MM.1S (cell line): ENCODE data around the gene IL19.

ENCODE experiments used
- DNase-seq: peaks from one replicate; pipeline ENCODE4 v3.0.0-alpha.2; 2015
- H2AFZ ChIP-seq: fragments of 300-600 bp; sonication (generic); 2 replicates; pipeline ENCODE4 v1.6.0; 2016; ENCODE audit warnings: antibody characterized with exemption, low read length
- H3F3A ChIP-seq: fragments of 300-600 bp; sonication (generic); 2 replicates; pipeline ENCODE4 v1.6.1; 2016; ENCODE audit warnings: mild to moderate bottlenecking, antibody characterized with exemption, low read length, moderate library complexity, mixed read lengths; ENCODE audit not compliant: insufficient read depth
- H3K27ac ChIP-seq: fragments of 300-600 bp; sonication (generic); 2 replicates; pipeline ENCODE4 v1.5.1; 2016; ENCODE audit warnings: mild to moderate bottlenecking, low read length
- H3K27me3 ChIP-seq: fragments of 300-600 bp; sonication (generic); replicated peaks from 2 replicates; pipeline ENCODE4 v1.6.0; 2016; ENCODE audit warnings: low read length; ENCODE audit not compliant: insufficient read depth
- H3K36me3 ChIP-seq: fragments of 300-600 bp; sonication (generic); replicated peaks from 2 replicates; pipeline ENCODE4 v1.6.1; 2016; ENCODE audit warnings: mild to moderate bottlenecking, low read length, mixed read lengths; ENCODE audit not compliant: insufficient read depth
- H3K4me1 ChIP-seq: fragments of 300-600 bp; sonication (generic); 2 replicates; pipeline ENCODE4 v1.6.1; 2016; ENCODE audit warnings: low read length, mixed read lengths
- H3K4me2 ChIP-seq: fragments of 300-600 bp; sonication (generic); 2 replicates; pipeline ENCODE4 v1.6.0; 2016; ENCODE audit warnings: low read depth, low read length
- H3K4me3 ChIP-seq: fragments of 300-600 bp; sonication (generic); 2 replicates; pipeline ENCODE4 v1.5.1; 2016; ENCODE audit warnings: low read length, mixed read lengths
- H3K79me2 ChIP-seq: fragments of 300-600 bp; sonication (generic); 2 replicates; pipeline ENCODE4 v1.6.1; 2016; ENCODE audit warnings: mixed run types, low read length, mixed read lengths
- H3K9ac ChIP-seq: fragments of 300-600 bp; sonication (generic); 2 replicates; pipeline ENCODE4 v1.6.1; 2016; ENCODE audit warnings: low read length, mixed read lengths
- H3K9me2 ChIP-seq: fragments of 300-600 bp; sonication (generic); replicated peaks from 2 replicates; pipeline ENCODE4 v1.6.1; 2016; ENCODE audit warnings: mild to moderate bottlenecking, low read length, mixed read lengths; ENCODE audit not compliant: insufficient read depth
- H3K9me3 ChIP-seq: fragments of 300-600 bp; sonication (generic); replicated peaks from 2 replicates; pipeline ENCODE4 v1.6.1; 2016; ENCODE audit warnings: mild to moderate bottlenecking, low read length, mixed read lengths; ENCODE audit not compliant: insufficient read depth
- H4K20me1 ChIP-seq: fragments of 300-600 bp; sonication (generic); 2 replicates; pipeline ENCODE4 v1.6.1; 2016; ENCODE audit warnings: mild to moderate bottlenecking, low read length, moderate library complexity, mixed read lengths; ENCODE audit not compliant: insufficient read depth
- CTCF ChIP-seq: fragments of 300-600 bp; sonication (generic); IDR thresholded peaks from 2 replicates; pipeline ENCODE4 v1.5.1; 2016; ENCODE audit warnings: antibody characterized with exemption, low read length, mixed read lengths
- EZH2 ChIP-seq: fragments of 300-600 bp; sonication (generic); optimal IDR thresholded peaks from 2 replicates; pipeline ENCODE3; 2017; ENCODE audit warnings: low read depth, mild to moderate bottlenecking, antibody characterized with exemption, low read length, mixed read lengths
- EZH2phosphoT487 ChIP-seq: fragments of 300-600 bp; sonication (generic); IDR thresholded peaks from 2 replicates; pipeline ENCODE4 v1.6.1; 2018; ENCODE audit warnings: antibody characterized with exemption, low read length

Gene IL19

GRCh38 chr1:206812471-206812870 lies 41.9 kb downstream of the IL19 start:
- Histone ChIP-seq H3K36me3 (no peaks in the 10 kb centered on the region), H3F3A (peaks cover 25% of the 10 kb centered on the region), H3K9me2 (no peaks in the 10 kb centered on the region), H3K27ac (no peak overlapping the region), H3K4me1 (peaks cover 56% of the 10 kb centered on the region), H3K79me2 (no peaks in the 10 kb centered on the region), H3K27me3 (no peaks in the 10 kb centered on the region), H3K9me3 (no peaks in the 10 kb centered on the region), H2AFZ (no peak overlapping the region), H3K4me3 (no peak overlapping the region), H4K20me1 (no peaks in the 10 kb centered on the region), H3K4me2 (no peak overlapping the region), H3K9ac (no peak overlapping the region)
- TF ChIP-seq EZH2 (no peak), EZH2phosphoT487 (no peak), CTCF (no peak)
- no peak for DNase-seq

GRCh38 chr1:206814716-206815341 lies 44.3 kb downstream of the IL19 start:
- Histone ChIP-seq H3K9me3 (no peaks in the 10 kb centered on the region), H3K4me2 (no peak overlapping the region), H3K4me1 (peaks cover 56% of the 10 kb centered on the region), H3K9ac (no peak overlapping the region), H4K20me1 (no peaks in the 10 kb centered on the region), H3K9me2 (no peaks in the 10 kb centered on the region), H3F3A (peaks cover 36% of the 10 kb centered on the region), H3K36me3 (no peaks in the 10 kb centered on the region), H3K27me3 (no peaks in the 10 kb centered on the region), H3K4me3 (no peak overlapping the region), H3K27ac (peak overlapping the region; percentile 2; the same call in 1 of the 2 replicates), H3K79me2 (no peaks in the 10 kb centered on the region), H2AFZ (0 out of 2 replicates have a peak overlapping the region, but pooled peaks have one; percentile 11)
- no peak for DNase-seq
- TF ChIP-seq CTCF = no peak
- TF ChIP-seq EZH2 = no peak
- no peak for TF ChIP-seq EZH2phosphoT487

GRCh38 chr1:206816390-206817287 lies 46.1 kb downstream of the IL19 start:
- H3K79me2 ChIP-seq = no peaks in the 10 kb centered on the region
- peak; percentile 98 for DNase-seq
- H3K4me3 ChIP-seq = peak overlapping the region; percentile 7
- peak overlapping the region; percentile 82 for H3K27ac ChIP-seq
- peak overlapping the region; percentile 24 for H2AFZ ChIP-seq
- H4K20me1 ChIP-seq = no peaks in the 10 kb centered on the region
- no peaks in the 10 kb centered on the region for H3K9me2 ChIP-seq
- peak overlapping the region; percentile 61 for H3K4me2 ChIP-seq
- H3K27me3 ChIP-seq = no peaks in the 10 kb centered on the region
- H3F3A ChIP-seq = peaks cover 36% of the 10 kb centered on the region
- TF ChIP-seq CTCF (no peak), EZH2 (no peak), EZH2phosphoT487 (no peak)
- H3K4me1 ChIP-seq = peaks cover 55% of the 10 kb centered on the region
- H3K36me3 ChIP-seq = no peaks in the 10 kb centered on the region
- no peaks in the 10 kb centered on the region for H3K9me3 ChIP-seq
- peak overlapping the region; percentile 26; the same call in 1 of the 2 replicates for H3K9ac ChIP-seq
